HG02840 (cell line): ENCODE results near the gene GRB14.
"Not testable (repeated sequence)": the region's sequence is repeated elsewhere in the genome, so short reads cannot be mapped to it uniquely, and the experiment has no call there.

ENCODE experiments used
- ATAC-seq: cut with Tn5 transposase; IDR thresholded peaks from one replicate; pipeline ENCODE4 v1.9.1; 2021; ENCODE audit warnings: mild to moderate bottlenecking, moderate library complexity, moderate number of reproducible peaks; ENCODE audit not compliant: unreplicated experiment, low FRiP score

The GRB14 gene

DNA sequence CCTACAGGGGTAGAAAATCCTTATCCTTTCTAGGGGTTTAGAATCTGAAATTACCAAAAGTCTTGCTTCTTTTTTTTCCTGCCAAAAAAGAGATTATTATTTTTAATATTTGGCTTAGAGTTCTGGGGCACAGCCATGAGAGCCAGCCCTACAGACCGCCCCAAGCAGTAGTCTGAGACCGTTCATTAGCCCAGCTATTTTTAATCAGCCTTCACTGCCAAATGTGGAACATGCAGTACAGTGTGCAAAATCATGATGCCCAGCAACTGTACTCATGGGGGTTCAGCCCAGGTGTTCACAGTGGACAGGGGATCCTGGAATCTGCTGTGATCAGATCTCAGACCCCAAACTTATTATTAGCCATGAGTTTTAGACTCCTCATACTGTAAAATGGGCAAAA lies 60.4 kb downstream of the GRB14 start:
- ATAC-seq = no peak

DNA sequence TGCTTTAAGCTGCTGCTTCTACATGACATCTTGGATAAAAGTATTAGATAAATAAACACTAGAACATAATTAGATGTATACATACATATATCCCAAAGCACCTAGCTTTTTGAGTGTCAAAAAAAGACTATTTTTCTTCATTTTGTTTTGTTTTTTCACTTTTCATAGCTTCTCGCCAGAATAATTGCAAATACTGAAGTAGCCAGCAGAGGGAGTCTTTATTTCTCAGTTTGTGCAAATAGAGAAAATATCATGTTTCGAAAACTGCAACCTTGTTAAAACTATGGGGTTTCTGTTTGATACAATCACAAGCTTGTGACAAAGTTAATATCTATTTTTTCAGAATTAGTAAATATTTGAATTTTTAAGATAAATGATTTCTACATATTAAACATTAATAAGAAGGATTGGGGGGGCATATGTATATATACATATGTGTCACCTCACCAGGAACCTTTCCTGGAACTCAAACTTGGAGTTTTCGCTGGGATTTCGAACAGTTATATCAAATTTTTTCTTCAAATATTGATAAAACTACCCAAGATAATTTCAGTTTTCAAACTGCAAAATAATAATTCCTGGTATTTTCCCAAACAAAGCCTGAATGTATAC lies 61.0 kb downstream of the GRB14 start:
- no peak for ATAC-seq

DNA sequence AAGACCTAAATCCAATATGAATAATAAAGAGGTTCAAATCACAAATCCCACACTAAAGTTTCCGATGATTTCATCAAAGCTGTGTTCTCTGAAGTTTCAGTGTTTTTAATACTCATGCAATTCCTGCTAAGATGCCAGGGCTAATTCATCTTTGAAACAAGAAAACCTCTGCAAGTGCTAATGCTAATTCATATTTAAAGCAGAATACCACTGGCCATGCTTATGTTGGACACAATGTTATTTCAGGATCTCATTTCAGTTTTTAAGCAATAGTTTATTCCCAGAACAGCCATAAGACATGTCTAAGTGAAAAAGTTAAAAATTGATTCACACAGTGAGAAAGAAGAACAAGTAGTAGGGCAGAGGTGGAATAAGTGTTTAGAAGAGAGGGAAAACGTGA lies 62.8 kb downstream of the GRB14 start:
- no peak for ATAC-seq

DNA sequence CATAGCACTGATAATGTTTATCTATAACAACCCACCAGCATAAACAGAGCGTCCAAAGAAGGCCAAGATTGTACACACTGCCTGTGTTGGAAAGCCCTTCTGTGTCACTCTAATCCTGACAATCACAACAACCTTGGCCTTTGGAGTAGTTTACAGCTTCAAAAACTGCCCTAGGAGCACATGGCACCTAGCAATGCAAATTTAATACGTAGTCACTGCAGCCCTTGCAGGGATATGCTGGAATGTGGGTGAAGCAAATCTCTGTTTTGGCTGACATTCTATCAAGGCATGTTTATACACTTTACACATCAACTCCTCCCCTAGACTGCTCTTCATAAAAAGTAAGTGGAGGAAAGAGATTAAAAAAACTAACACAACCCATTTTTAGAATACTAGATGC lies 66.8 kb downstream of the GRB14 start:
- ATAC-seq = no peak

DNA sequence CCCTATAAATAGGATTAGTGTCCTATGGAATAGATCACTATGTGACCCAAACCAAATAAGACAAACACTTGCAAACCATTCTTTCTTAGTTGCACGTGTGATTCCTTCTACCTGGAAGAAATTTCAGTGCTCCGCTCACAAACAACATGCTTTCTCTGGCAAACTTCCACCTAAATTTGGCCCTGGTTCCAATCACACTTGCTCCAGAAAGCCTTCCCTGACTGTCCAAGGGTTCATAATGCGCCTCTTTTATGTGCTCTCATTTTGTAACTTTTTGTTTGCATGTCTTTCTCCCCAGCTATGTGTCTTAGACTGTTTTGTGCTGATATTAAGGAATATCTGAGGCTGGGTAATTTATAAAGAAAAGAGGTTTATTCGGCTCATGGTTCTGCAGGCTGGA lies 69.8 kb downstream of the GRB14 start:
- ATAC-seq = no peak

DNA sequence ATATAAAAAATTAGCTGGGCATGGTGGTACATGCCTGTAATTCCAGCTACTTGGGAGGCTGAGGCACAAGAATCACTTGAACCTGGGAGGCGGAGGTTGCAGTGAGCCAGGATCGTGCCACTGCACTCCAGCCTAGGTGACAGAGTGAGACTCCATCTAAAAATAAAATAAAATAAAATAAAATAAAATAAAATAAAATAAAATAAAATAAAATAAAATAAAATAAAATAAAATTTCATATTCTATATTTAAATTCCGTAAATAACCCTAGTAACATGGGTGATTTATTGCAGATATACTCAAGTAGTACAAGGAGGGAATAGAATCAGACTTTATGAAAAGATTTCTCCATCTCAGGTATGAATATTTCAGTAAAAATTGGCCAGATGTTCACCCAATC lies 71.6 kb downstream of the GRB14 start:
- ATAC-seq = not testable (repeated sequence)

DNA sequence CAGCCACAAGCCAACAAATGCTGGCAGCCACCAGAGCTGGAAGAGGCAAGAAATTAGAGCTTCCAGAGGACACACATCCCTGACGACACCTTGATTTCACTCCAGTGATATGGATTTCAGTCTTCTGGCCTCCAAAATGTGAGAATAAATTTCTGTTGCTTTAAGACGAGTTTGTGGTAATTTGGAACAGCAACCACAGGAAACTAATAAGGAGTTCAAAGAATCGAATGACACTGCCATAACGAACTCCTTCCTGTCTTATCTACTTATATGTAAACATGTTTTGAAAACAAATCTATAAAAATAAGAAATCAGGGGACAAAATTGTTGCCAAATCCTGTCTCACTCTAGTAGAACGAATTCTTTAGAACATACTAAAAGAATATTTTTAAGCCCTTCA lies 75.8 kb downstream of the GRB14 start:
- ATAC-seq = no peak

DNA sequence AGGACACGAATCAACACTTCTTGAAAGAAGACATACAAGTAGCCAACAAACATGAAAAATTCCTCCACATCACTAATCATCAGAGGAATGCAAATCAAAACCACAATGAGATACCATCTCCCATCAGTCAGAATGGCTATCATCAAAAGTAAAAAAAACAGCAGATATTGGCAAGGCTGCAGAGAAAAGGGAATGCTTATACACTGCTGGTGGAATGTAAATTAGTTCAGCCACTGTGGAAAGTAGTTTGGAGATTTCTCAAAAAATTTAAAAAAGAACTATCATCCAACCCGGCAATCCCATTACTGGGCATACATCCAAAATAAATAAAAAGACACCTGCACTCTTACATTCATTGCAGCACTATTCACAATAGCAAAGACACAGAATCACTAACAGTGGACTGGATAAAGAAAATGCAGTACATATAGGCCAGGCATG lies 78.7 kb downstream of the GRB14 start:
- ATAC-seq = no peak

DNA sequence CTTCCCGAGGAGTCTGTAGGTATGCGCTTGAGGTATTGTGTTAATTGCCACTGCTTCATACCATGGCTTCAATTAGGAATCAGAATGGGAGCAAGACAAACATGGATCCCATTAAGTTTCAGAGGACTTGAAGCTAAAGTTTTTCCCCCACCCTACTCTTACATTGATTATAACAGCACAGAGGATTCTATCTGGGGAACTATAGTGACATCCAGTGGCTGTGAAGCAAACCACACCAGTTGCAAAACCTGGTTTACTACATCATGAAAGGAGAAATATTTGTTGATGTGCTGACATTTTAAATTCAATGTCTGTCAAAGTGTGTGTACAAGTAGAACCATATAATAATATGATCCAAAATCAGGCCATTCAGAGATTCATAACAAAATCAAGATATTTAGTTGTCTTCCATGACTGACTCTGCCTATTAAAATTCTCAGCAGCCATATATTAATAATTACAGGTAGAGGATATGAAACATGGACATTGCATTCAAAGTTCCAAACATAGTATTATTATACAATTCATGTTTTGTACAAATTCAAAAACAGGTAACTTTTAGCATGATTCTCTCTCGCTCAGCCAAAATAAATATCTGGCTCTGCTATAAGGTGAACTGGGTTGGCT lies 82.9 kb downstream of the GRB14 start:
- peak; percentile 50 for ATAC-seq

DNA sequence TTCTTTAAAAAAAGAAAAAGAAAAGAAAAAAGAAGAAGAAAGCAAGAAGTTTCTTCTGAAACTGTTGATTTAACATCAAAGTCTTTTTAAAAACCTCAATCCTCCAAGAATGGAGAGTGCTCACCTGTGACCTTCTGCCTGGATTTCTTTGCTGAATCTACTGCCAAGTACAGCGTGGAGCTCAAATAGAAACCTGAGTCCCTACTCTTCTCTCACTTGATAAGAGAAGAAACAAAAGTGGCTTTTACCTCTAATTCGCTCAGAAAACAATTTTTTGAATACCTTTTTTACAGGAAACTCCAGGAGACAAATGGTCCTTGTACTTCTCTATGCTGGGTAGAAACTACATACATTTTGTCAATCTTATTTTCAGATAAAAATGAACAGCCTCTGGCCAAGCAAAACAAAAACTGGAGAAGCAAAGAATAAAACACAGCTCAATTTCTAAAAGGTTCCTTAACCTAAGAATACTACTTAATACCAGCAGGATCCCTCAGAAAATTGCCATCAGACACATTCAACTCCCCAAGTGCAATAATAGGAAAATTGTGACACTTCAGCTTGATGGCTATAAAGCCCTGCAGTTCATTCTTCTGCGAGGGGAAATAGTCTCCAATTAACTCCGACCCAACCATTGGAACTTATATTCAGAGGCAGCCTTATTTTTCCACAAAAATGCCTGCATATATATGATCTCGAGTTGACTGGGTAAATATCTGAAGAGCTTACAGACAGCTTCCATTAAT lies 85.8 kb downstream of the GRB14 start:
- ATAC-seq = no peak

DNA sequence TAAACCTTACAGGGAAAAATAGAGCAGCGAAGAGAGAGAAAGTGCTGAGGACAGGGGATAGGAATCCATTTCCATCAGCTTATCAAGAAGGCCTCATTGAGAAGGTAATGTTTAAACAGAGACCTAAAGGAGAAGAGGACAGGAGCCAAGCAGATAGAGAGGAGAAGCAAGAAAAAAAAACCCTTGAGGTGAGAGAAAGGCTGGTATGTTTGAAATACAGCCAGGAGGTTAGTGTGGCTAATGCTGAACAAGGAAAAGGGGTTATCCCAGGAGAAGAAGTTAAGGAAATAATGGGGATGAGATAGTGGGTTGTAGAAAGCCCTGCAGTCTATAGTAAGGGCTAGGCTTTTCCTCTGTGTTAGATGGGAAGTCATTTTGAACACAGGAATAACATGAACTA lies 90.8 kb downstream of the GRB14 start:
- ATAC-seq = no peak

DNA sequence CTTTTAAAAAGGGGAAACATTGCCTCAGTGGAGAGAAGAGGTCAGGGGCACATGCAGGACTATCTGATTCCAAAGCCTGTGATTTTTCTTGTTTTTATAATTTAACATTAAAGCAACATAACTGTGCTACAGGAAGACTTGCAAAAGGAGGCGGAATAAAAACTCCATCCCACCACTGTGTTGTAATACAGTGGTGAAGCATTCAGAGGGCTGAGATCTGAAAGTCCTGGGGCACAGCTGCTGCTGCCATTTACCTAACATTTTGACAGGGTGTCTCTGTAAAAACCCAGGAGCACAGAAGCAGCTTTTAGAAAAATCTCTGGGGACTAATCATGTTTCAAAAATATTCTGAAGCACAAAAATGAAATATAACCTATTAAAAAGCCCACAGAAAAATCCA lies 97.6 kb downstream of the GRB14 start:
- no peak for ATAC-seq

DNA sequence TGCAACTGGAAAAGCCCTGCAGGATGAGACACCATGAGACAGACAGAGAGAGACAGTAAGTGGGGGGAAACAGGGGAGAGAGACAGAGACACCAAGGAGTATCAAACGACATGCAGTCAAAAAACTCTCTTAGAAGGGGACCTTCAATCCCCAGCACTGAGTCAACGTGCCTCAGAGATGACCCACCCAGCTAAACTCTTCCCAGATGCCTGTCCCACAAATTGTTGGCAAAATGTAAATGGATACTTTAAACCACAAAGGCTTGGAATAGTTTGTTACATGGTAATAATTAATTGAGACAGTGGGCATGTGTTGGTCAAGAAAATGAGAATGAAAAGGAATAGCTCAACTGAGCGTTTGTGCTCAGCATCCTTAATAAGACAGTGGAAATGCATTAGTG lies 98.3 kb downstream of the GRB14 start:
- ATAC-seq = no peak

DNA sequence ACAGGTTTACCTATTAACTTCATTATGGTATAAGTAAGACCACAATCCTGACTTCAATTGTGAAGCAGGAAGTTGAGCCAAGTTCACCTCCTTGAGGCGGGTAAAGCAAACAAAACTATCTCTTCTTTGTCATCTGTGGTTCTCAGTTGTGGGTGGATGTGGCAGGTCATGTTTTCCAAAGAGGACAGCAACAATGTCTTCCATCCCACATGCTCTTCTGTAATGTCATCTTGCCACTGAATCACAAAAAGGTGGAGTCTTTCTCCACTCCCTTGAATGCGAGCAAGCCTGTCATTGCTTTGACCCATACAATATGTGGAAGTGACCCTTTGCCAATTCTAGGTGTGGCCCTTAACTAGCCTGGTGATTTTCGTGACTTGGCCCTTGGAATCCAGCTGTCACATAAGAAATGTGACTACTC lies 98.7 kb downstream of the GRB14 start:
- ATAC-seq = no peak

DNA sequence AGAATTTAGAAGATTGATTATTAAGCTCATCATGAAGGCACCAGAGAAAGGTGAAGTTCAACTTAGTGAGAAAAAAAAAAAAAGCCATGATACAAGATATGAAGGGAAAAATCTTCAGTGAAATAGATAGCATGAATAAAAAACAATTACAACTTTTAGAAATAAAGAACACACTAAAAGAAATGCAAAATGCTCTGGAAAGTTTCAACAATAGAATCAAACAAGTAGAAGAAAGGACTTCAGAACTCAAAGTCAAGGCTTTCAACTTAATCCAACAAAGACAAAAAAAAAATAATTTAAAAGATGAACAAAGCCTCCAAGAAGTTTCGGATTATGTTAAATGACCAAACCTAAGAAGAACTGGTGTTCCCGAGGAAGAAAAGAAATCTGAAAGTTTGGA lies 105.5 kb downstream of the GRB14 start:
- ATAC-seq = no peak

DNA sequence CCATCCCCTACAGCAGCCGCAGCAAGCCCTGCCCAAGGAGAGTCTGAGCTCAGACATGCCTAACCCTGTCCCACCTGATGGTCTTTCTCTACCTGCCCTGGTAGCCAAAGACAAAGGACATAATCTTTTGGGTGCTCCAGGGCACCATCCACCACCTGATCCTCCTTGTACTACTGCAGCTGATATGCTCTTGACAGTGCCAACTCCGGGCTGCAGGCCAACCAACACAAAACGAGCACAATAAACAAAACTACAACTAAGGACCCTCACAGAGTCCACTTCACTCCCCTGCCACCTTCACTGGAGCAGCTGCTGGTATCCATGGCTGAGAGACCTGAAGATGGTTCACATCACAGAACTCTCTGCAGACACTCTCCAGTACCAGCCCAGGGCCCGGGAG lies 106.3 kb downstream of the GRB14 start:
- ATAC-seq = no peak

DNA sequence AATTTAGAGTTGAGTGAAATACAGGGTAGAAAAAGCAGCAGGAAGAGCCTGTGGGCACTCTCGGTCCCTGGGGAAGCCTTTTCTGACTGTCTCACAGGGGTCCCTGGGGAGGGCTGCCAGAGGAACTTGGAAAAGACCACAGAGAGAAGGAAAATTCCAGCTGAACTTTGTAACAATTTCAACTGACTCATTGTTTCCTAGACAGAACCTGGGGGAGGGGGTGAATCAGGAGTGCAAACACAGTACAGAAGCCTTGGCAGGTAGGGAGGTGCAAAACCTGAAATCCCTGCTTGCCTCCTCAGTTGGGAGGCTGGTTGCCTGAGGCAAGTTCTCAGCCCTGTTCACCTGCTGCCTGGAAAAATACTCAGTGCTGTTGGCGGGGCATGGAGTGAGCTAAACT lies 106.8 kb downstream of the GRB14 start:
- no peak for ATAC-seq

DNA sequence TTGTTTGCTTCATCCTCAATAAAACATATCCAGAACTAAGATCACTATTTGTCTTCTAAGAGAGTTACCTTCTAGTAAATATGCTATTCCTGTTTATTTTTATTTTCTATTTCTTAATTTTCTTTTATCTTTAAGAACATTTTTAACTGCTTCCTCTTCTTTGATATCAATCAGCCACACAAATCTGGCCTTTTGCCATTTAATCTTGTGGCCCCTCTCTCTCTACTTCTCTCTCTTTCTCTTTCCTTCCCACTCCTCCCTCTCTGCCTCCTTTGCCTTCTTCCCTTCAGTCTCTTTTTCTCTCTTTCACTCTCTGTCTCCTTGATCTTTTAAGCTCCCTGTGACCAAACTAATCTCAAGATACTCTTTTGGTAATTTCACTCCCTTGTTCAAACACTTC lies 108.4 kb downstream of the GRB14 start:
- ATAC-seq = no peak

DNA sequence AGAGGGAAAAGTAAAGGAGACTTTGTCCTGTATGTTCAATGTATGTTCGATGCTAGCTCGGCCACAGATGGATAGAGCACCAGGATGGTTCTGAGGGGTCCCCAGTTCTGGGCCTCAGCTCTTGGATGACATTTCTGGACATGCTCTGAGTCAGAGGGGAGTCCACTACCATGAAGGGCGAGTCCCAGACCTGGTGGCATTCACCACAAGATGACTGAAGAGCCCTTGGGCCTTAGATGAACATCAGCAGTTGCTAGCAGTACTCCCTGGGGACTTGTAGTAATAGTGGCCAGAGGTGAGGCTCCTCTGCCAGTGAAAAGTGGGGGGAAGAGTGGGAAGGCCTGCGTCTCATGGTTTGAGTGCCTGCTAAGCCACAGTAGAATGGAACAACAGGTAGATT lies 109.5 kb downstream of the GRB14 start:
- no peak for ATAC-seq

DNA sequence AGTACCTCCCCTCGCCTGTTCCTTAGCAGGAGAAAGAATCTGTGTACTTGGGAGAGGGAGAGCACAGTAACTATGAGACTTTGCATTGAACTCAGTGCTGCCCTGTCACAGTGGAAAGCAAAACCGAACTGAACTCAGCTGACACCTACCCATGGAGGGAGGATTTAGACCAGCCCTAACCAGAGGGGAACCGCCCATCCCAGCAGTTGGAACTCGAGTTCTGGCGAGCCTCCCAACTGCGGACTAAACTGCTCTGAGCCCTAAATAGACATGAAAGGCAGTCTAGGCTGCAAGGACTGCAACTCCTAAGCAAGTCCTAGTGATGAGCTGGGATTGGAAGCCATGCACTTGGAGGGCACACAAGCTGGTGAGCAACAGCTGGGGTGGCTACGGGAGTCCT lies 110.4 kb downstream of the GRB14 start:
- no peak for ATAC-seq

DNA sequence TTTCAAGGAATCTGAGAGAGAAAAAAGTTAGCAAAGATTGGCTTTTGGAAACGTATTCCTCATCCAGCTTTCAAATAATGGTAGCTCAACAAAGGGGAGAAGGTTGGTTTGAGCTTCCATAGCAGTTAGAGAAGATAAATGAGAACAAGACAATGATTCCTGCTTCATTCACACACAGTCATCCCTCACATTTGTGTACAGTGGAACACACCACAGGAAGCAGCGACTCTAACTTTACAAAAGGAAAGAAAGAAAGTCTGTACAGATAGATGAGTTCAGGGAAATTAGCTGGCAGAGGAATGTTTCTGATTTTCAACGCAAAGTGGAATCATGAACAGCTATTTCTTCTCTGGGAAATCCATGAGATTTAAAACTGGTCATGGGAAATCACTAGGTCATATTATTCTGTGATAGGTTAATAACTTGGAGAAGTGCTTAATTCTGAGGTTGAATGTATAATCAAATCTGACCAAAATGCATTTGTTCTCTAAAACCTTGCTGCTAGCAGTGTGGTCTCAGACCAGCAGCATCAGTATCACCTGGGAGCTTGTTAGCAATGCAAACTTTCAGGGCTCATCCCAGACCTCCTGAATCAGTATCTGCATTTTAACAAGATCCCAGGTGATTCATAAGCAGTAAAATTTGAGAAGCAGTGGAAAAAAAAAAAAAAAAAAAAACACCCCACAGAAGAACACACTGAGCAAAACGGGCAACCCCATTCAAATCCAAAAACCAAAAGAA lies 112.0 kb downstream of the GRB14 start:
- no peak for ATAC-seq
